DND-41 (cell line): ENCODE results near the gene SKAP1.

Experiments used
- EZH2 ChIP-seq: IDR thresholded peaks from 3 replicates; pipeline ENCODE4 v1.6.1; 2012; ENCODE audit warnings: borderline replicate concordance, low read depth, mild to moderate bottlenecking, moderate library complexity, low read length, inconsistent platforms; ENCODE audit not compliant: severe bottlenecking
- TF ChIP-seq, protein P1 (sequence below): IDR thresholded peaks from 2 replicates; pipeline ENCODE4 v1.5.1; 2012; ENCODE audit warnings: borderline replicate concordance, low read length, moderate library complexity, mild to moderate bottlenecking; ENCODE audit not compliant: poor library complexity, severe bottlenecking; ENCODE audit errors: extremely low read depth

DNA sequence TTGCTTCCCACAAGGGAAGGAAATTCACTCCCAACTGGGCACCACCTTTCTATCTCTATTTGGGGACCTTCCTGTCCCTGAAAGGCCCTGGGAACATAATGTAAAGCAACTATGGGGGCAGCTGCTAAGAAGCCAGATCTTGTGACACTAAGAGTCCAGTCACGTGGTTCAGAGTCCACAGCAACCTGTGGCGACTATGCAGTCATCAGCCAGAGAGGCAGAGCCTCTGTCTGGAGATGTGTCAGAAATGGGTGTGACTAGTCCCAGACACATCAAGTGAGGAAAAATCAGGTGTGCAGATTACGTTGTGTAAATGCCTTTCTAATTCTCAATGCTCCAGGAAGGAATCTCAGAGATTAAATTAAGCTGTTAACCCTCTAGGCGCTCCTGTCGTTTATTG, 26.6 kb upstream of the SKAP1 start:
- TF ChIP-seq, protein P1, sequence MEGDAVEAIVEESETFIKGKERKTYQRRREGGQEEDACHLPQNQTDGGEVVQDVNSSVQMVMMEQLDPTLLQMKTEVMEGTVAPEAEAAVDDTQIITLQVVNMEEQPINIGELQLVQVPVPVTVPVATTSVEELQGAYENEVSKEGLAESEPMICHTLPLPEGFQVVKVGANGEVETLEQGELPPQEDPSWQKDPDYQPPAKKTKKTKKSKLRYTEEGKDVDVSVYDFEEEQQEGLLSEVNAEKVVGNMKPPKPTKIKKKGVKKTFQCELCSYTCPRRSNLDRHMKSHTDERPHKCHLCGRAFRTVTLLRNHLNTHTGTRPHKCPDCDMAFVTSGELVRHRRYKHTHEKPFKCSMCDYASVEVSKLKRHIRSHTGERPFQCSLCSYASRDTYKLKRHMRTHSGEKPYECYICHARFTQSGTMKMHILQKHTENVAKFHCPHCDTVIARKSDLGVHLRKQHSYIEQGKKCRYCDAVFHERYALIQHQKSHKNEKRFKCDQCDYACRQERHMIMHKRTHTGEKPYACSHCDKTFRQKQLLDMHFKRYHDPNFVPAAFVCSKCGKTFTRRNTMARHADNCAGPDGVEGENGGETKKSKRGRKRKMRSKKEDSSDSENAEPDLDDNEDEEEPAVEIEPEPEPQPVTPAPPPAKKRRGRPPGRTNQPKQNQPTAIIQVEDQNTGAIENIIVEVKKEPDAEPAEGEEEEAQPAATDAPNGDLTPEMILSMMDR: no peak
- TF ChIP-seq EZH2: no peak
